Mesodermal cell (in vitro differentiated cells): ENCODE data around the gene RBMS1.

Experiments
- H3K27ac ChIP-seq: 2 replicates; pipeline ENCODE4 v1.7.0; 2013; ENCODE audit warnings: mild to moderate bottlenecking, low read depth, low read length, moderate library complexity; ENCODE audit not compliant: severe bottlenecking
- H3K36me3 ChIP-seq: 2 replicates; pipeline ENCODE4 v1.7.1; 2013; ENCODE audit warnings: mild to moderate bottlenecking, low read length, moderate library complexity; ENCODE audit not compliant: control insufficient read depth, insufficient read depth
- H3K4me1 ChIP-seq: one replicate; pipeline ENCODE4 v1.7.1; 2013; ENCODE audit warnings: mild to moderate bottlenecking, low read length; ENCODE audit not compliant: insufficient read depth, control insufficient read depth, poor library complexity, severe bottlenecking
- H3K4me3 ChIP-seq: 2 replicates; pipeline ENCODE4 v1.7.0; 2013; ENCODE audit warnings: low read length, control low read depth, mild to moderate bottlenecking; ENCODE audit not compliant: insufficient read depth, poor library complexity, severe bottlenecking; ENCODE audit errors: extremely low read depth
- H3K9me3 ChIP-seq: 2 replicates; pipeline ENCODE4 v1.7.1; 2013; ENCODE audit warnings: mild to moderate bottlenecking, low read length, moderate library complexity; ENCODE audit not compliant: control insufficient read depth
- WGBS, 2 experiments: methylation state at CpG; one replicate each; pipeline ENCODE4 v1.1.5; 2013; ENCODE audit warnings: missing lambda C conversion rate in 2 of 2; ENCODE audit not compliant: insufficient coverage in 2 of 2; 5-methylcytosine and 5-hydroxymethylcytosine counted together

The RBMS1 gene

DNA sequence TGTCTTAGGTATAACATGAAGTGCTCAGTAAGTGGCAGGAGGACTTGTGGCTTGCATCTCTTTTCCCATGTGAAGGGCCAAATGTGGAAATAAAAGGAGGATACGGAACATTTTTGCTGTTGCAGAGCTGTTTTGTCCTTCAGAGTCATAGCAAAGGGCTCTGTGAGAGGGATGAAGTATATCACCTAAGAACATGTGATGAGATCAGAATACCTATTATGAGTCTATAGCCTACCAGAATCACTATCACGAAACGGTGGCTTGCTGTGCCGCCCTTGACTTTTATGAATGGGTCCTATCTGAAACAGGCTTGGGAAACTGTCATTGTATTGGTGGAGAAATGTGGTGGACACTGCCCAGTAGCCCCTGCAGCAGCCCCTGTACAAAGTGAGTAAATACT lies 226.6 kb downstream of the RBMS1 start:
- 88 to 100% methylated on average over 1 of the region's 4 CpGs for WGBS, 2 experiments
- no peak overlapping the region for H3K27ac ChIP-seq
- H3K9me3 ChIP-seq = no peaks in the 10 kb centered on the region
- H3K36me3 ChIP-seq = peaks cover 15% of the 10 kb centered on the region
- peaks cover 25% of the 10 kb centered on the region for H3K4me1 ChIP-seq
- H3K4me3 ChIP-seq = no peak overlapping the region

DNA sequence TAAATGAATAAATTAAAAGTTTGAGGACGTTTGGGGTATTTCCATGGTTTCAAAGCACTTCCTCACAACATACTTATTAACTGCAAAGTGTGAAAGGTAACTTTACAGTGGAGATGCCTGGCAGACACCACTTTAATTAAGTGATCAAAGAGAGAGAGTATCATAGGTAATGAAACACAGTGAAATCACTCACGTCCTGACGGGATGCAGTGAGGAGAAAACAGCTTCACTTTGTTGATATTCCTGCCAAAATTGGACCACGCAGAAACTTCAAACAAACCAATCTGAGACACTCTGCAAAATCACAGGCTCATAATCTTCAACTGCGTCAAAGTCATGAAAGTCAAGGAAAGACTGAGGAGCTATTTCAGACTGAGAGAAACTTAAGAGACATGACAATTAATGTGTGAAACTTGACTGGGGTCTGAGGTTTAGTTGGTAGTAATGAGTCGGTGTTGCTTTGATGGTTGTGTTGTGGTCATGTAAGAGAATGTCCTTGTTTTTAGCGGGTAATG lies 227.5 kb downstream of the RBMS1 start:
- Histone ChIP-seq H3K4me3 (no peak overlapping the region), H3K4me1 (peaks cover 17% of the 10 kb centered on the region), H3K27ac (no peak overlapping the region), H3K9me3 (no peaks in the 10 kb centered on the region), H3K36me3 (peaks cover 6% of the 10 kb centered on the region)
- WGBS, 2 experiments = 94 to 100% methylated on average over 4 of the region's 7 CpGs

DNA sequence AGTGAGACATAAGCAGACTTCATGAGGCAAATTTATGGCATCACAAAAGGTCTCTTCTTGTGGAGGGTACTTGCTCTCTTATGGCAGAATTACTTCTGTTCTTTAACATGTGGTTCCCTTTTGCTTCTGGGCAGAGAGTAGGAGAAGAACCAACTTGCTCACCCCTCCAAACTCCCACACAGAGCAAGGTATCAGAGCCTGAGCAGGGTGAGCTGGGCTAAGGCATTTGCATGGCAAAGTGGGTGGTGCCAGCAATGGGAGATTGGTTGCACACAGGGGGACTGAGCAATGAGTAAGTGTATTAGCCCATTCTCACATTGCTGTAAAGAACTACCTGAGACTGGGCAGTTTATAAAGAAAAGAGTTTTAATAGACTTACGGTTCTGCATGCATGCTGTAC lies 229.3 kb downstream of the RBMS1 start:
- peaks cover 4% of the 10 kb centered on the region for H3K4me1 ChIP-seq
- WGBS, 2 experiments = 100% methylated on average over 1 of the region's 1 CpG; no CpG with 5 or more reads in 1 of the 2 experiments

DNA sequence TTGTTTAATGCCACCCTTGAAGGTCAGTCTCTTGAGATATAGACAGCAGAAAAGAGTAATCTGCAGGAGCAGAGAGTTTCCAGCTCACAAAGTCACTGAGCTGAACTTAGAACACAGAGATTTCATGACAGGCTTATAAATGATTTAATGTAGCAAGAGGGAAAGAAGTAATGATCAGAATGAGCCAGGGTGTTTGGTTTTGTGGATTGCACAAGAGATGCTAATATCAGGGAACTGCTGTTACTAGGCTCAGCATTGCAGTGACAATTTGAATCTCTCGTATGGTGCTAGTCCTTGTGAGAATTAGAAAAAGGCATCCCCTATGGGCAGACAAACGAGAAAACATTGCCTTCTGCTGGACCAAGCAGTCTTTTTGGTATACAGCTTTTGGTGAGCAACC lies 231.9 kb downstream of the RBMS1 start:
- H3K27ac ChIP-seq = no peak overlapping the region
- H3K4me1 ChIP-seq = peaks cover 12% of the 10 kb centered on the region
- no peak overlapping the region for H3K4me3 ChIP-seq
- H3K9me3 ChIP-seq = no peaks in the 10 kb centered on the region
- 82 to 96% methylated on average over 2 of the region's 2 CpGs for WGBS, 2 experiments
- no peaks in the 10 kb centered on the region for H3K36me3 ChIP-seq

More for the DNA sequence above, 229.3 kb downstream of the RBMS1 start:
- Histone ChIP-seq H3K36me3 (no peaks in the 10 kb centered on the region), H3K27ac (no peak overlapping the region), H3K9me3 (no peaks in the 10 kb centered on the region), H3K4me3 (no peak overlapping the region)

DNA sequence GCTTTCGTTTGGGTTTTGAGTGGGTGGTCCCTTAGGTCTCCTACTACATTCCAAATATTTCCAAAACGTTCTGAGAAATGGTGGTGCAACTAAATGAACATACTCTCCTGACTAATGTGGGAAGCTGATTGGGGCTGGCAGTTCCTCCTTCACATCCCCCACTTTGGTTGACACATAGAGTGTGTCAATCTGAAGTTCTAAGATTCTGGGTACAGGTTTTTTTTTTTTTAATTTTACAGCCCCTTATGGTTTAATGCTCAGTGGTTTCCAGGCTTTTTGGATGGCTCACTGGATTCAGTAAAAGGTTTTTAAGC lies 235.2 kb downstream of the RBMS1 start:
- H3K9me3 ChIP-seq = no peaks in the 10 kb centered on the region
- H3K36me3 ChIP-seq = no peaks in the 10 kb centered on the region
- H3K27ac ChIP-seq = no peak overlapping the region
- peaks cover 10% of the 10 kb centered on the region for H3K4me1 ChIP-seq
- no peak overlapping the region for H3K4me3 ChIP-seq
- WGBS, 2 experiments = 100% methylated on average over 1 of the region's 2 CpGs

DNA sequence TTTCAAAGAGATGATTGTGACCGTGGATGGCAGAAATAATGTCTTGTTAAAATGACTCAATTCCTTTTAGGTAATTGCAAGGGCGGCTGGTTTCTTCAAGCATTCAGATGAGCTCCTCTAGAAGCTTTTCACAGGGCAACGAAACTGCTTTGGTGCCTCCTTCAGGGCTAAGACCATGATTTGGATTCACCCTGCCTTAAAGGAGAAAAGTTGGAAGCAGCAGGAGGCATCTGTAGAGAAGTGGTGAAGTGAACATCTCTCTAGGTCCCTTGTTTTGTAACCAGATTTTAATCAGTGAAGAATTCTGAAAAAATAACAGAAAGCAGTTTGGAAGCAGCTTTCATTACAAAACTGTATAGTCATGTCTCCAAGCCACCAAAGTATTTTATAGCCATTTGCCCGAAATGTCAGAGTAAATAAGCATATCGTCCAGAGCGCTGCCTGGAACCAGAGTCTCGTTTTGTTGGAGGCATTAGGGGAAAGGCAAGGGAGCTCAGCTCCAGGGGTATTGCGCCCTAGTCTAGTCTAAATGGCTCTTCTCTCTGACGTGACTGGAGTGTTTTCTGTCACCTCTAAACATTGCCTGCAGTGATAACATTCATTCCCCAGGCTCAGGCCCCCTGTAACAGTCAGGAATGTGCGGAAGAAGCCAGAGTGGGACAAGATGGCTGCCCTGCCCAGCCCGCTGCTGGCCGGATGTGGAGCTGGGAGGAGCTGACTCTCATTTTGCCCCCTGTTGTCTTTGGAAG lies 235.7 kb downstream of the RBMS1 start:
- Histone ChIP-seq H3K4me3 (no peak overlapping the region), H3K27ac (no peak overlapping the region), H3K36me3 (no peaks in the 10 kb centered on the region), H3K9me3 (no peaks in the 10 kb centered on the region), H3K4me1 (peaks cover 10% of the 10 kb centered on the region)
- 82 to 94% methylated on average over 8 to 9 of the region's 12 CpGs for WGBS, 2 experiments

DNA sequence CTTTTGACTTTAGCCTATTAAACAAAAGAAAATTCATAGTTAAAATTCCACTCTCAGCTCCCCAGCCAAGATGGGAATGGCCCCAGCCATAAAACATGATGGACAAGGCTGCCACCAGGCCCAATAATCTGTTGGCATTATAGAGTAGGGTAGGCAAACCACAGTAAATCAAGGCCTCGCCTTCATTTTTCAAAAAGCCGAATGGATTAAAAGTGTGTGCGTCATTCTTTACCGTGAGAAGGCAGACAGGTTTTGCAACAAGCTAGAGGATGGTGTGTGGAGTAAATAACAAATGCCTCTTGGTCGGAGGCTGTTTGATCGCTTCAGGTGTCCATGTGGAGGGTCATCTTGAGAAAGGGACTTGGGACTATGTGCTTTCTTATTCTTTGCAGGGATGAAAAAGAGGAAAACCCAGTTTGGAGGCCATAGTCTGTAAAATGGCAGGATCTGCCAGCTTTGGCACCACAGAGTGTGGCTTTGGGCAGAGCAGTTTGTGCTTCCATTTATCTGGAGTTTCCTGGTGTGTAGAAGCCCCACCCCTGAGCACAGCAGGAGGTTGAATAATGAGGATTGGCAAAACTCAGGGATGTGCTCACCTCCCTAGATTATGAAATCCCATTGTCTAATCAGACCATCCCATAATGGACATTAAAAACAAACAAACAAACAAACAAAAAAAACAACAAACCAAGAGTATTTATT lies 236.4 kb downstream of the RBMS1 start:
- no peaks in the 10 kb centered on the region for H3K9me3 ChIP-seq
- WGBS, 2 experiments = 97 to 100% methylated on average over 6 of the region's 6 CpGs
- H3K4me3 ChIP-seq = no peak overlapping the region
- no peak overlapping the region for H3K27ac ChIP-seq
- H3K36me3 ChIP-seq = no peaks in the 10 kb centered on the region
- H3K4me1 ChIP-seq = peaks cover 10% of the 10 kb centered on the region

DNA sequence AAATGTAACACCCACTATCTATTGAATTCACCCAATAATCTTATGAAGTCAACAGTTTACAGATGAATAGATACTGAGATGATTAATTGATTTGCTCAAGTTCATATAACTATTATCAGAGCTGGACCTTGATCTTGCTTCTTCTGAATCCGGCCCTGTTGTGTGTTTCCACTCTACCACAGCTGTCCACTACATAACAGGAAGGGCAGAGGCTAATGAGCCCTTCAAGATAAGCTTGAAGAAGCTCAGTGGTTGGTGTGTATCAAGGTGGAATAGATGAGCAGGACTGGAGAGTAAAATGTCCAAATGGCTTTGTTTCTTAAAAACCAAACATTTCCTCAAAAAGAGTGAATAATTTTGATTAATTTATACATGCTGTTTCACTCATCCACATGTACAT lies 237.1 kb downstream of the RBMS1 start:
- Histone ChIP-seq H3K36me3 (no peaks in the 10 kb centered on the region), H3K9me3 (no peaks in the 10 kb centered on the region), H3K4me3 (no peak overlapping the region), H3K27ac (no peak overlapping the region), H3K4me1 (peaks cover 10% of the 10 kb centered on the region)
- 100% methylated on average over 1 of the region's 1 CpG; no CpG with 5 or more reads in 1 of the 2 experiments for WGBS, 2 experiments

DNA sequence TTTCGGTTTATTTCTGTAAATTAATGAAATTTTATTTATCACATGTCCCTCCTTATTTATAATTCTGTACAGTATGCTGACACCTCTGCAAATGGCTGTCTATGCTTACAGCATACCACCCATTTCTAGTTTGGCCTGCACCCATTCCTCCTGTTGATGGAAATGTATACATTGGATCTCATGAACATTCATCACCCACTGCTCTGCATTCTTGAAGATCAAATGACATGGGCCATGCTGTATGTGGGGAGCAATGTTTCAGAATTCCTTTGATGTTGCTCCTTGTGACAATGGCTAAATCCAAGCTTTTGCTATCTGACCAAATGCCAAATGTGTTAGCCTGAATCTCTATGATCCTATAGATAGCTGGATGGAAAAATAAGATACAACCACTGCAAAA lies 238.2 kb downstream of the RBMS1 start:
- no peaks in the 10 kb centered on the region for H3K36me3 ChIP-seq
- no peak overlapping the region for H3K27ac ChIP-seq
- no peak overlapping the region for H3K4me3 ChIP-seq
- no peaks in the 10 kb centered on the region for H3K9me3 ChIP-seq
- no CpG with 5 or more reads among the region's 1 CpG for WGBS, 2 experiments
- H3K4me1 ChIP-seq = peaks cover 10% of the 10 kb centered on the region

DNA sequence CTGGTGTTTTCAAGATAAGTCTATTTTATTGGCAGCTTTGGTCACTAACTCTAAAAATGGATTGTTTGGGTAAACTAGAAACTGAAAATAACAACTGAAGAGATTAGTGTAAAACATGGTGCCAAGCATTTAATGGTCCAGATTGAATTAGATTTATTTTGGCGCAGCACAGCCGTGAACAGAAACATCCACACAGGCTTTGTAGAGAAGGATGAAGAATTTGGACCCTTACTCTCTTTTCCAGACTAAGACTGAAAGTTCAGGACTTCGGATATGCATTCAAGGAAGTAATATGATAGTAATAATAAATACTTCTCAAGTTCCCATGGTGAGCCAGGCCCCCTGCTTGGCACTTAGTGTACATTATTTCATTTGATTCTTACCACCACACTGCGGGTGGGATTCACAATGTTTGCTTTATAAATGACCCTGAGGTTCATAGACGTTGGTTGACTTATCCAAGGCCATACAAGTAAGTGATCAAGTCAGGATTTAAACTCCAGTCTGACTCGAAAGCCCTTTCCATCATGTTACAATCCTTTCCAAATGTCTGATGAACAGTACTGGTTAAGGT lies 239.3 kb downstream of the RBMS1 start:
- H3K36me3 ChIP-seq = no peaks in the 10 kb centered on the region
- WGBS, 2 experiments = 97 to 100% methylated on average over 4 of the region's 6 CpGs
- H3K4me3 ChIP-seq = no peak overlapping the region
- H3K4me1 ChIP-seq = peaks cover 10% of the 10 kb centered on the region
- no peaks in the 10 kb centered on the region for H3K9me3 ChIP-seq
- no peak overlapping the region for H3K27ac ChIP-seq
